A673 (cell line): Measurements from ENCODE around the gene NTN3.

Experiments
- EZH2 ChIP-seq: fragments of 200-600 bp; sonication (generic); IDR thresholded peaks from 2 replicates; pipeline ENCODE4 v1.6.1; 2017; ENCODE audit warnings: borderline replicate concordance, low read depth, mild to moderate bottlenecking, mixed read lengths, antibody characterized with exemption, low read length; ENCODE audit not compliant: poor library complexity, severe bottlenecking
- TF ChIP-seq, protein P1 (sequence below): fragments of 300-800, 200-600 bp; sonication (generic); conservative IDR thresholded peaks from 2 replicates; pipeline ENCODE4 v1.5.1; 2017; ENCODE audit warnings: low read depth, mild to moderate bottlenecking, antibody characterized with exemption, low read length, moderate library complexity, mixed read lengths

DNA sequence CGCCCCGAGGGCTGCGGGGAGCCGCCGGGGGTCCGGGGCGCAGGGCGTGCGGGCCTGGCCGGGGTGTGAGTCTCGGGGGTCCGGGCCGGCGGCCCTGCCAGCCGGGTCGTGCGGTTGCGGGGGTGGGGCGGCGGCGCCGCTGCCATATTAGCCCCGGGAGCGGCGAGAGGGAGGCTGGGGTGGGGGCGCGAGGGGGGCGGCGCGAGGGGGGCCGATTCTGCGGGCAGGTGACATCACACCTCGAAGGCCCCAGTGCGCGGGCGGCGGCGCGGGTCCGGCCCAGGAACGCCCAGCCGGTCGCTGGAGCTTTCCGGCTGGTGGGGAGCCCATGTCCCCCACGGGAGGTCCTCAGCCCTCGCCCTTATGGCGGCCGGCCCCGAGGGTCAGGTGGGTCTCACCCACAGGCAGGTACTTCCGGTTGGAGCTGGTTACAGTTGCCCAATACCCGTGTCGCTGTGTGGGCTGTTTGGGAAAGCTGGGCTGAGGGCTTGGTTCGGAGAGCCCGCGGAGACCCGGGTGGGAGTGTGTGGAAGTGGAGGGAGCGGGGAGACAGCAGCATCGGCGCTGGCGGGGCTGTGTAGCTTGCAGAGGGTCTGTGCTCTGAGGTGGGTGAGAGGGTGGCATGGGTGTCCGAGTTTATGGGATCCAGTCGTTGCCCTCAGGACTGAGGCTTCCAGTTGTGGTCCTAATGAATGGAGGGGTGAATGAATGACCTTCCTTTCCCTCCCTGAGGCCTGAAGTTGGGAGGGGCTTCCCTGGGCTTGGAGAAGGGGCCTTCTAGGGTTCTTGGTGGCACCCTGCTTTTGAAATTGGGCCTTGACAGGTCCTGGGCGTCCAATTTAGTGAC lies 43.5 kb downstream of the NTN3 start:
- TF ChIP-seq, protein P1, sequence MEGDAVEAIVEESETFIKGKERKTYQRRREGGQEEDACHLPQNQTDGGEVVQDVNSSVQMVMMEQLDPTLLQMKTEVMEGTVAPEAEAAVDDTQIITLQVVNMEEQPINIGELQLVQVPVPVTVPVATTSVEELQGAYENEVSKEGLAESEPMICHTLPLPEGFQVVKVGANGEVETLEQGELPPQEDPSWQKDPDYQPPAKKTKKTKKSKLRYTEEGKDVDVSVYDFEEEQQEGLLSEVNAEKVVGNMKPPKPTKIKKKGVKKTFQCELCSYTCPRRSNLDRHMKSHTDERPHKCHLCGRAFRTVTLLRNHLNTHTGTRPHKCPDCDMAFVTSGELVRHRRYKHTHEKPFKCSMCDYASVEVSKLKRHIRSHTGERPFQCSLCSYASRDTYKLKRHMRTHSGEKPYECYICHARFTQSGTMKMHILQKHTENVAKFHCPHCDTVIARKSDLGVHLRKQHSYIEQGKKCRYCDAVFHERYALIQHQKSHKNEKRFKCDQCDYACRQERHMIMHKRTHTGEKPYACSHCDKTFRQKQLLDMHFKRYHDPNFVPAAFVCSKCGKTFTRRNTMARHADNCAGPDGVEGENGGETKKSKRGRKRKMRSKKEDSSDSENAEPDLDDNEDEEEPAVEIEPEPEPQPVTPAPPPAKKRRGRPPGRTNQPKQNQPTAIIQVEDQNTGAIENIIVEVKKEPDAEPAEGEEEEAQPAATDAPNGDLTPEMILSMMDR, result no peak
- TF ChIP-seq EZH2, result no peak
